ENCODE results near the gene MYH10.

The MYH10 gene

GRCh38 chr17:8485491-8485890 is 145.0 kb downstream of the MYH10 start:
- peaks cover 30 to 88% (median 40%) of the 10 kb centered on the region in 4 experiments for H3K36me3 ChIP-seq (ENCODE audit: control insufficient read depth in 4 of 4, insufficient read depth in 4 of 4, low read length in 3 of 4)
- WGBS (ENCODE audit: insufficient coverage) = 80% methylated on average over 1 of the region's 1 CpG
- CTCF ChIA-PET = no interaction called here
- H3K9me3 ChIP-seq (ENCODE audit: control extremely low read depth in 1 of 5, control insufficient read depth in 4 of 5, insufficient read depth in 2 of 5, low read depth in 1 of 5, low read length in 4 of 5) = peaks cover 0 to 11% (median 5%) of the 10 kb centered on the region in 5 experiments
- H3K27ac ChIP-seq (ENCODE audit: insufficient read depth in 1 of 2, low read depth in 1 of 2, low read length in 2 of 2, poor library complexity in 1 of 2, severe bottlenecking in 2 of 2) = no peak overlapping the region
- H3K27me3 ChIP-seq (replicated peaks in 2 of 5; ENCODE audit: control insufficient read depth in 4 of 5, insufficient read depth in 5 of 5, low read length in 4 of 5) = no peaks in the 10 kb centered on the region
- H3K4me1 ChIP-seq (ENCODE audit: control extremely low read depth in 1 of 4, control insufficient read depth in 4 of 4, insufficient read depth in 4 of 4, low read length in 3 of 4) = no peaks in the 10 kb centered on the region
- POLR2A ChIA-PET = no interaction called here
- H3K4me3 ChIP-seq (ENCODE audit: control insufficient read depth in 1 of 7, extremely low read depth in 1 of 7, insufficient read depth in 4 of 7, low read depth in 2 of 7, low read length in 6 of 7) = no peak overlapping the region
- DNase-seq = no peak

GRCh38 chr17:8484465-8484864 is 146.1 kb downstream of the MYH10 start:
- no CpG with 5 or more reads among the region's 1 CpG for WGBS (ENCODE audit: insufficient coverage)
- H3K4me1 ChIP-seq (ENCODE audit: control extremely low read depth in 1 of 4, control insufficient read depth in 4 of 4, insufficient read depth in 4 of 4, low read length in 3 of 4) = no peaks in the 10 kb centered on the region
- CTCF ChIA-PET = interaction anchor here (1.5 kb wide), 1 partner anchor 49 kb away, joined by 3 read pairs; no protein-coding TSS in a partner anchor
- peaks cover 33 to 90% (median 46%) of the 10 kb centered on the region in 4 experiments for H3K36me3 ChIP-seq (ENCODE audit: control insufficient read depth in 4 of 4, insufficient read depth in 4 of 4, low read length in 3 of 4)
- POLR2A ChIA-PET = no interaction called here
- peaks cover 0 to 11% (median 5%) of the 10 kb centered on the region in 5 experiments for H3K9me3 ChIP-seq (ENCODE audit: control extremely low read depth in 1 of 5, control insufficient read depth in 4 of 5, insufficient read depth in 2 of 5, low read depth in 1 of 5, low read length in 4 of 5)
- H3K27me3 ChIP-seq (replicated peaks in 2 of 5; ENCODE audit: control insufficient read depth in 4 of 5, insufficient read depth in 5 of 5, low read length in 4 of 5) = no peaks in the 10 kb centered on the region
- peak in 2 of 3 donors; percentile 20 to 31 for DNase-seq
- no peak overlapping the region for H3K27ac ChIP-seq (ENCODE audit: insufficient read depth in 1 of 2, low read depth in 1 of 2, low read length in 2 of 2, poor library complexity in 1 of 2, severe bottlenecking in 2 of 2)
- H3K4me3 ChIP-seq (ENCODE audit: control insufficient read depth in 1 of 7, extremely low read depth in 1 of 7, insufficient read depth in 4 of 7, low read depth in 2 of 7, low read length in 6 of 7) = no peak overlapping the region

- H3K4me3 ChIP-seq (ENCODE audit: control insufficient read depth in 1 of 7, extremely low read depth in 1 of 7, insufficient read depth in 4 of 7, low read depth in 2 of 7, low read length in 6 of 7) = no peak overlapping the region
- H3K27me3 ChIP-seq (replicated peaks in 2 of 5; ENCODE audit: control insufficient read depth in 4 of 5, insufficient read depth in 5 of 5, low read length in 4 of 5) = no peaks in the 10 kb centered on the region
- H3K4me1 ChIP-seq (ENCODE audit: control extremely low read depth in 1 of 4, control insufficient read depth in 4 of 4, insufficient read depth in 4 of 4, low read length in 3 of 4) = no peaks in the 10 kb centered on the region
- DNase-seq = no peak
- 96% methylated on average over 5 of the region's 5 CpGs for WGBS (ENCODE audit: insufficient coverage)
- H3K9me3 ChIP-seq (ENCODE audit: control extremely low read depth in 1 of 5, control insufficient read depth in 4 of 5, insufficient read depth in 2 of 5, low read depth in 1 of 5, low read length in 4 of 5) = peaks cover 0 to 11% (median 5%) of the 10 kb centered on the region in 5 experiments
- H3K27ac ChIP-seq (ENCODE audit: insufficient read depth in 1 of 2, low read depth in 1 of 2, low read length in 2 of 2, poor library complexity in 1 of 2, severe bottlenecking in 2 of 2) = no peak overlapping the region
- H3K36me3 ChIP-seq (ENCODE audit: control insufficient read depth in 4 of 4, insufficient read depth in 4 of 4, low read length in 3 of 4) = peaks cover 36 to 95% (median 54%) of the 10 kb centered on the region in 4 experiments
- ChIA-PET POLR2A (no interaction called here), CTCF (interaction anchor here (0.8 to 0.9 kb wide), 2 partner anchors 9 to 11 kb away, joined by 3 read pairs; no protein-coding TSS in a partner anchor)
These were observed 148.0 kb downstream of the MYH10 start for GRCh38 chr17:8482546-8482945.

- 93% methylated on average over 5 of the region's 5 CpGs for WGBS (ENCODE audit: insufficient coverage)
- H3K36me3 ChIP-seq (ENCODE audit: control insufficient read depth in 4 of 4, insufficient read depth in 4 of 4, low read length in 3 of 4) = peaks cover 35 to 95% (median 51%) of the 10 kb centered on the region in 4 experiments
- CTCF ChIA-PET = no interaction called here
These were observed 148.8 kb downstream of the MYH10 start for GRCh38 chr17:8481703-8482102.

GRCh38 chr17:8481089-8481488 is 149.4 kb downstream of the MYH10 start:
- Histone ChIP-seq H3K9me3 (ENCODE audit: control extremely low read depth in 1 of 5, control insufficient read depth in 4 of 5, insufficient read depth in 2 of 5, low read depth in 1 of 5, low read length in 4 of 5) (peaks cover 0 to 11% (median 5%) of the 10 kb centered on the region in 5 experiments), H3K4me3 (ENCODE audit: control insufficient read depth in 1 of 7, extremely low read depth in 1 of 7, insufficient read depth in 4 of 7, low read depth in 2 of 7, low read length in 6 of 7) (no peak overlapping the region), H3K4me1 (ENCODE audit: control extremely low read depth in 1 of 4, control insufficient read depth in 4 of 4, insufficient read depth in 4 of 4, low read length in 3 of 4) (no peaks in the 10 kb centered on the region), H3K27me3 (replicated peaks in 2 of 5; ENCODE audit: control insufficient read depth in 4 of 5, insufficient read depth in 5 of 5, low read length in 4 of 5) (no peaks in the 10 kb centered on the region), H3K36me3 (ENCODE audit: control insufficient read depth in 4 of 4, insufficient read depth in 4 of 4, low read length in 3 of 4) (peaks cover 35 to 98% (median 56%) of the 10 kb centered on the region in 4 experiments), H3K27ac (ENCODE audit: insufficient read depth in 1 of 2, low read depth in 1 of 2, low read length in 2 of 2, poor library complexity in 1 of 2, severe bottlenecking in 2 of 2) (no peak overlapping the region)
- CTCF ChIA-PET = no interaction called here
- 96% methylated on average over 16 of the region's 22 CpGs for WGBS (ENCODE audit: insufficient coverage)
- POLR2A ChIA-PET = no interaction called here
- DNase-seq = no peak

More at GRCh38 chr17:8481703-8482102, 148.8 kb downstream of the MYH10 start:
- no peaks in the 10 kb centered on the region for H3K4me1 ChIP-seq (ENCODE audit: control extremely low read depth in 1 of 4, control insufficient read depth in 4 of 4, insufficient read depth in 4 of 4, low read length in 3 of 4)
- no peak overlapping the region for H3K27ac ChIP-seq (ENCODE audit: insufficient read depth in 1 of 2, low read depth in 1 of 2, low read length in 2 of 2, poor library complexity in 1 of 2, severe bottlenecking in 2 of 2)
- H3K27me3 ChIP-seq (replicated peaks in 2 of 5; ENCODE audit: control insufficient read depth in 4 of 5, insufficient read depth in 5 of 5, low read length in 4 of 5) = no peaks in the 10 kb centered on the region
- H3K9me3 ChIP-seq (ENCODE audit: control extremely low read depth in 1 of 5, control insufficient read depth in 4 of 5, insufficient read depth in 2 of 5, low read depth in 1 of 5, low read length in 4 of 5) = peaks cover 0 to 11% (median 5%) of the 10 kb centered on the region in 5 experiments
- no peak for DNase-seq
- no peak overlapping the region for H3K4me3 ChIP-seq (ENCODE audit: control insufficient read depth in 1 of 7, extremely low read depth in 1 of 7, insufficient read depth in 4 of 7, low read depth in 2 of 7, low read length in 6 of 7)
- POLR2A ChIA-PET = no interaction called here

- H3K36me3 ChIP-seq (ENCODE audit: control insufficient read depth in 4 of 4, insufficient read depth in 4 of 4, low read length in 3 of 4) = peaks cover 35 to 99% (median 62%) of the 10 kb centered on the region in 4 experiments
- no peak overlapping the region for H3K27ac ChIP-seq (ENCODE audit: insufficient read depth in 1 of 2, low read depth in 1 of 2, low read length in 2 of 2, poor library complexity in 1 of 2, severe bottlenecking in 2 of 2)
- H3K27me3 ChIP-seq (replicated peaks in 2 of 5; ENCODE audit: control insufficient read depth in 4 of 5, insufficient read depth in 5 of 5, low read length in 4 of 5) = no peaks in the 10 kb centered on the region
- no peak for DNase-seq
- POLR2A ChIA-PET = no interaction called here
- CTCF ChIA-PET = interaction anchor here (0.5 to 1.2 kb wide), 4 partner anchors 9 to 70 kb away, joined by 3 to 5 read pairs (median 3); no protein-coding TSS in a partner anchor
- 96% methylated on average over 28 of the region's 33 CpGs for WGBS (ENCODE audit: insufficient coverage)
- no peaks in the 10 kb centered on the region for H3K4me1 ChIP-seq (ENCODE audit: control extremely low read depth in 1 of 4, control insufficient read depth in 4 of 4, insufficient read depth in 4 of 4, low read length in 3 of 4)
- no peak overlapping the region for H3K4me3 ChIP-seq (ENCODE audit: control insufficient read depth in 1 of 7, extremely low read depth in 1 of 7, insufficient read depth in 4 of 7, low read depth in 2 of 7, low read length in 6 of 7)
- H3K9me3 ChIP-seq (ENCODE audit: control extremely low read depth in 1 of 5, control insufficient read depth in 4 of 5, insufficient read depth in 2 of 5, low read depth in 1 of 5, low read length in 4 of 5) = peaks cover 0 to 11% (median 5%) of the 10 kb centered on the region in 5 experiments
These were observed 150.2 kb downstream of the MYH10 start for GRCh38 chr17:8480011-8480976.

Measured in common myeloid progenitor, CD34-positive (primary cell).